ENCODE measurements around the gene VPS11. TPM values are rescaled to one million over a fixed set of nuclear protein-coding genes. Genes with fewer than 3 reads are reported as not detected.

Gene VPS11
- polyA plus RNA-seq, 3 donors: 28.6 to 56.6 (median 43.3) TPM

DNA sequence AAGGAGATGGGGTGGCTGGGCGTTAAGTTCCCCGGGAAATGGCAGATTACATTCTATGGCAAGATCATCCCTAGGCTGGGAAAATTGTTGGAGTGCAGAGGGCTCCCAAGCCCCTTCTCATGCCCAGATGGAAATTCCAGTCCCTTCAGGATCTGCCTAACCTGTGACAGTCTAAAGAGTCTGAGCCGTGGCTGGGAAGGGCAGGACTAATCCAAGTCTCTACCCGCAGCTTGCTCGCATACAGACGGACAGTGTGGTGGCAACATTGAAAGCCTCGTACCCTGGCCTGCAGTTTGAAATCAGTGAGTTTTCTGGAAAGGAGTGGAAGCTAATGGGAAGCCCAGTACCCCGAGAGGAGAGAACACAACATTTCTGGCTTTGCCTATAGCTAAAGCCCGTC is 20.8 kb downstream of the VPS11 start:
- DNase-seq: no peak
- Histone ChIP-seq H3K79me2 (ENCODE audit: insufficient read depth, low read length) (peaks cover 50% of the 10 kb centered on the region), H2AFZ (ENCODE audit: insufficient read depth, low read depth, low read length, poor library complexity, severe bottlenecking) (no peak overlapping the region), H3K36me3 (replicated peaks in 1 of 2; ENCODE audit: control insufficient read depth in 1 of 2, insufficient read depth in 2 of 2, low read length in 2 of 2) (peaks cover 0 to 6% of the 10 kb centered on the region in 2 donors), H3K9ac (ENCODE audit: insufficient read depth, low read length, poor library complexity, severe bottlenecking) (no peak overlapping the region), H3K4me2 (replicated peaks; ENCODE audit: extremely low read depth, low read length, poor library complexity, severe bottlenecking) (no peak overlapping the region), H3K4me1 (ENCODE audit: control insufficient read depth in 1 of 2, insufficient read depth in 2 of 2, low read length in 2 of 2) (peaks cover 47 to 62% of the 10 kb centered on the region in 2 donors), H3K4me3 (replicated peaks in 1 of 3; ENCODE audit: low read depth in 2 of 3, low read length in 3 of 3) (no peak overlapping the region), H3K27ac (ENCODE audit: low read depth in 1 of 2, low read length in 2 of 2) (no peak overlapping the region), H4K20me1 (ENCODE audit: insufficient read depth, low read length) (no peaks in the 10 kb centered on the region), H3K27me3 (ENCODE audit: control insufficient read depth in 2 of 2, insufficient read depth in 2 of 2, low read length in 2 of 2) (no peaks in the 10 kb centered on the region), H3K9me3 (replicated peaks in 1 of 2; ENCODE audit: control insufficient read depth in 1 of 2, insufficient read depth in 1 of 2, low read length in 2 of 2) (no peaks in the 10 kb centered on the region)
- intact Hi-C loops (cut with micrococcal nuclease): loop anchor here in 1 of 2 donors (5.0 kb wide), 1 partner anchor 34 kb away; the partner anchor contains the start of gene HINFP
- Mint-ChIP-seq H3K9me3 (no peaks in the 10 kb centered on the region), H3K4me1 (peaks cover 61% of the 10 kb centered on the region), H3K36me3 (peaks cover 10 to 15% of the 10 kb centered on the region in 2 donors), H3K4me3 (no peak overlapping the region), H3K27me3 (ENCODE audit: low read depth in 3 of 3) (peaks cover 0 to 3% (median 1%) of the 10 kb centered on the region in 3 donors), H3K27ac (no peak overlapping the region)
- TF ChIP-seq, protein P1, sequence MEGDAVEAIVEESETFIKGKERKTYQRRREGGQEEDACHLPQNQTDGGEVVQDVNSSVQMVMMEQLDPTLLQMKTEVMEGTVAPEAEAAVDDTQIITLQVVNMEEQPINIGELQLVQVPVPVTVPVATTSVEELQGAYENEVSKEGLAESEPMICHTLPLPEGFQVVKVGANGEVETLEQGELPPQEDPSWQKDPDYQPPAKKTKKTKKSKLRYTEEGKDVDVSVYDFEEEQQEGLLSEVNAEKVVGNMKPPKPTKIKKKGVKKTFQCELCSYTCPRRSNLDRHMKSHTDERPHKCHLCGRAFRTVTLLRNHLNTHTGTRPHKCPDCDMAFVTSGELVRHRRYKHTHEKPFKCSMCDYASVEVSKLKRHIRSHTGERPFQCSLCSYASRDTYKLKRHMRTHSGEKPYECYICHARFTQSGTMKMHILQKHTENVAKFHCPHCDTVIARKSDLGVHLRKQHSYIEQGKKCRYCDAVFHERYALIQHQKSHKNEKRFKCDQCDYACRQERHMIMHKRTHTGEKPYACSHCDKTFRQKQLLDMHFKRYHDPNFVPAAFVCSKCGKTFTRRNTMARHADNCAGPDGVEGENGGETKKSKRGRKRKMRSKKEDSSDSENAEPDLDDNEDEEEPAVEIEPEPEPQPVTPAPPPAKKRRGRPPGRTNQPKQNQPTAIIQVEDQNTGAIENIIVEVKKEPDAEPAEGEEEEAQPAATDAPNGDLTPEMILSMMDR (IDR thresholded peaks at IDR 0.05): no peak
- WGBS (ENCODE audit: insufficient coverage): 91% methylated on average over 9 of the region's 9 CpGs

DNA sequence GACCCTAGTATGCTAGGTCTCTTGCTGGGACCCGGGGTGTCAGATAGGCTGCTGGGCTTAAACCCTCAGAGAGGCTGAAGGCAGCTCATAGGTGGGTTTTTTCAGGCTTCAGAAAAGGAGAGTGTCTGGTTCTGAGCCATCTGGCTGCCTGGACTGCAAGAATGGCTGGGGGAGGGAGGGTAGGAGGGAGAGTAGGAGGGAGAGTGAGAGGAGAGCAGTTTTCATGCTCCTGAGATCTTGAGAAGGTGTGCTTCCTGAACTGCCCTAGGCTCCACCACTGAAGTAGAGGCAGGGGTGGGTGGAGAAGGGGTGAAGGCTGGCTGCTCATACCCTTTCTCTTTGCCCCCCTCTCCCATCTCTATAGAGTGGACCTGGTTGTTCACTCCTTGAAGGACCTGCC is 21.7 kb downstream of the VPS11 start:
- peaks cover 0 to 3% (median 1%) of the 10 kb centered on the region in 3 donors for H3K27me3 Mint-ChIP-seq (ENCODE audit: low read depth in 3 of 3)
- peaks cover 65% of the 10 kb centered on the region for H3K4me1 Mint-ChIP-seq
- peaks cover 0 to 6% of the 10 kb centered on the region in 2 donors for H3K36me3 ChIP-seq (replicated peaks in 1 of 2; ENCODE audit: control insufficient read depth in 1 of 2, insufficient read depth in 2 of 2, low read length in 2 of 2)
- 100% methylated on average over 1 of the region's 1 CpG for WGBS (ENCODE audit: insufficient coverage)
- no peak overlapping the region for H2AFZ ChIP-seq (ENCODE audit: insufficient read depth, low read depth, low read length, poor library complexity, severe bottlenecking)
- peaks cover 4% of the 10 kb centered on the region for H4K20me1 ChIP-seq (ENCODE audit: insufficient read depth, low read length)
- H3K27ac ChIP-seq (ENCODE audit: low read depth in 1 of 2, low read length in 2 of 2): no peak overlapping the region
- H3K4me3 ChIP-seq (replicated peaks in 1 of 3; ENCODE audit: low read depth in 2 of 3, low read length in 3 of 3): no peak overlapping the region
- no peak overlapping the region for H3K4me3 Mint-ChIP-seq
- H3K9me3 Mint-ChIP-seq: no peaks in the 10 kb centered on the region
- TF ChIP-seq, protein P1 (IDR thresholded peaks at IDR 0.05): no peak
- peaks cover 53 to 69% of the 10 kb centered on the region in 2 donors for H3K4me1 ChIP-seq (ENCODE audit: control insufficient read depth in 1 of 2, insufficient read depth in 2 of 2, low read length in 2 of 2)
- H3K9me3 ChIP-seq (replicated peaks in 1 of 2; ENCODE audit: control insufficient read depth in 1 of 2, insufficient read depth in 1 of 2, low read length in 2 of 2): no peaks in the 10 kb centered on the region
- H3K79me2 ChIP-seq (ENCODE audit: insufficient read depth, low read length): peaks cover 59% of the 10 kb centered on the region
- intact Hi-C loops (cut with micrococcal nuclease): loop anchor here in 1 of 2 donors (5.0 kb wide), 1 partner anchor 33 kb away; the partner anchor contains the start of gene HINFP
- no peak overlapping the region for H3K27ac Mint-ChIP-seq
- H3K4me2 ChIP-seq (replicated peaks; ENCODE audit: extremely low read depth, low read length, poor library complexity, severe bottlenecking): no peak overlapping the region
- H3K27me3 ChIP-seq (ENCODE audit: control insufficient read depth in 2 of 2, insufficient read depth in 2 of 2, low read length in 2 of 2): no peaks in the 10 kb centered on the region
- H3K9ac ChIP-seq (ENCODE audit: insufficient read depth, low read length, poor library complexity, severe bottlenecking): no peak overlapping the region
- DNase-seq: no peak
- peaks cover 10 to 15% of the 10 kb centered on the region in 2 donors for H3K36me3 Mint-ChIP-seq

Measured in CD14-positive monocyte (primary cell).